Activated naive CD4-positive, alpha-beta T cell treated with anti-CD3 and anti-CD28 coated beads, Interleukin-2, amount 50 U/mL, for 16 hours (primary cell): ENCODE results near the gene SSTR3.

Source experiments
- DNase-seq: peaks from one replicate; pipeline ENCODE4 v3.0.0-alpha.2; 2020

SSTR3 gene

GRCh38 chr22:37209140-37209845 is 3.0 kb downstream of the SSTR3 start:
- DNase-seq, result peak; percentile 7

GRCh38 chr22:37208401-37209139 is 3.7 kb downstream of the SSTR3 start:
- peak; percentile 9 for DNase-seq

- DNase-seq, result peak; percentile 29
Measured at GRCh38 chr22:37207981-37208380, 4.3 kb downstream of the SSTR3 start.

- peak; percentile 7 for DNase-seq
Measured at GRCh38 chr22:37206841-37207821, 5.1 kb downstream of the SSTR3 start.

- DNase-seq, result peak; percentile 4
Measured at GRCh38 chr22:37206118-37206840, 6.0 kb downstream of the SSTR3 start.

GRCh38 chr22:37205046-37205445 is 7.2 kb downstream of the SSTR3 start:
- peak; percentile 8 for DNase-seq

GRCh38 chr22:37204045-37204655 is 8.1 kb downstream of the SSTR3 start:
- DNase-seq, result peak; percentile 1

- DNase-seq, result peak; percentile 6
Measured at GRCh38 chr22:37203354-37204044, 8.8 kb downstream of the SSTR3 start.

GRCh38 chr22:37202716-37203115 is 9.6 kb downstream of the SSTR3 start:
- peak; percentile 7 for DNase-seq

GRCh38 chr22:37202001-37202555 is 10.2 kb downstream of the SSTR3 start:
- peak; percentile 7 for DNase-seq

- peak; percentile 1 for DNase-seq
Measured at GRCh38 chr22:37201443-37201820, 10.8 kb downstream of the SSTR3 start.

GRCh38 chr22:37199760-37200108 is 12.5 kb downstream of the SSTR3 start:
- DNase-seq, result no peak

GRCh38 chr22:37199103-37199759 is 13.0 kb downstream of the SSTR3 start:
- peak; percentile 99 for DNase-seq

- DNase-seq, result peak; percentile 92
Measured at GRCh38 chr22:37198258-37199102, 13.8 kb downstream of the SSTR3 start.

GRCh38 chr22:37197451-37198257 is 14.6 kb downstream of the SSTR3 start:
- DNase-seq, result peak; percentile 8

- peak; percentile 7 for DNase-seq
Measured at GRCh38 chr22:37196539-37197450, 15.5 kb downstream of the SSTR3 start.

- peak; percentile 2 for DNase-seq
Measured at GRCh38 chr22:37195921-37196320, 16.4 kb downstream of the SSTR3 start.

- no peak for DNase-seq
Measured at GRCh38 chr22:37194750-37195149, 17.5 kb downstream of the SSTR3 start.
